A172 (cell line): Measurements from ENCODE around the gene CPM. TPM values are rescaled to one million over a fixed set of nuclear protein-coding genes. Genes with fewer than 3 reads are reported as not detected.

Source experiments
- DNase-seq: peaks from one replicate; pipeline ENCODE4 v3.0.0-alpha.2; 2015; ENCODE audit warnings: low spot score
- total RNA-seq: library from RNA; depleted of rRNA; stranded (reverse); fragments of >200 nt; shearing (Covaris generic); gene quantifications from 2 replicates; pipeline ENCODE4 v1.2.3, GENCODE V29; 2014; rRNA removed

CPM gene
- 0.24 TPM in 1 of 2 replicates, not detected in the other for total RNA-seq

- DNase-seq: no peak
Measured at GRCh38 chr12:68932961-68933893, at the start of gene CPM. TSS of gene CPM (minus strand) at chr12:68933171. CDS start at chr12:68932837, 334 bp downstream.

DNA sequence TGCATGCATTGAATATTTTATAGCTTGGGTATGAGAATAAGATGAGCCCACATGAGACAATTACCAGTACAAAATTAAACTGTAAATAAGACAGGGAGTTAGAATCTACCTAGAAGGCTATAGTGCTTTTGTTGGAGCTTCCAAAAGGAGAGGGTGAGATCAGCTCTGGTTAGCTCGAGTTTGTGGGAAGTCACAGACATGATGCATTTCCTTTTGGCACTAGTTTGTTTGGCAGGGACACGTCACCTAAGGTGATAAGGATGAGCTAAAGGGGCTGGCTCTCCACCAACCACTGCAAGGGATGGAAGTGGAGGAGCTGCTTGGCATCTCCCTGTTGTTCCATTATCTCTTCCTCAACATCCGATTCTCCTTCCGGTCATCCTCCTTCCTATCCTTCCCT lies 48.5 kb upstream of the CPM start:
- peak; percentile 73 for DNase-seq

DNA sequence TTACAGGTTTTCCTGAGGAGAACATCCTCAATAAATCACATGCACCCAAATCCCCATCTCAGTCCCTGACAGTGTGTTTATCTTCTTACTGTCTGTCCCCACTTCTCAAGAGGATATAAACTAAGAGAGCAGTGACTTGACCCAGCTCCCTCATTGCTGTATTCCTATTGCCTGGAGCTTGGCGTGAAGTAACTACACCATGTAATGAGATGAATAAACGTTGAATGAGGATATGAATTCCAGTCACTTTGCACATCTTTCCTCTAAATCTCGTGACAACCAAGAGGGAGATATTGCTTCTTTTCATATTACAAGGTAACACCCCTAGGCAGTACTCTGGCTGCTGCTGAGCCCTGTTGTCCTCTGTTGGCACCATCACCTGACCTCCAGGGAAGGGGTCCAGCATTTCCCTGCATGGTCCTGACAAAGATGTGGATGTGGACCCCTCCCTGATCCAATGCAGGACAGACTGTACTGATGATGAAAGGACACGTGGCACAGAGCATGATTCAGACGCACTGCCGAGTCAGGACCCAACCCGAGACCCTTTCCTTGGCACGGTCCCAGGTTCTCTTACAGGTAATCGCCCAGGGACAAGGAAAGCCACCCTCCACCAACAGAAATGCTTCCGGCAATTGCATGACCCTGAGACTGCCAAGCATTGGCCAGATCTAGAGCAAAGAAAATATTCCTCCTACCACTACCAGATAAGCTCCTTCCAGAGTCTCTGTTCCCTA lies 47.7 kb upstream of the CPM start:
- no peak for DNase-seq

GRCh38 chr12:68978678-68979077 lies 45.7 kb upstream of the CPM start:
- no peak for DNase-seq

DNA sequence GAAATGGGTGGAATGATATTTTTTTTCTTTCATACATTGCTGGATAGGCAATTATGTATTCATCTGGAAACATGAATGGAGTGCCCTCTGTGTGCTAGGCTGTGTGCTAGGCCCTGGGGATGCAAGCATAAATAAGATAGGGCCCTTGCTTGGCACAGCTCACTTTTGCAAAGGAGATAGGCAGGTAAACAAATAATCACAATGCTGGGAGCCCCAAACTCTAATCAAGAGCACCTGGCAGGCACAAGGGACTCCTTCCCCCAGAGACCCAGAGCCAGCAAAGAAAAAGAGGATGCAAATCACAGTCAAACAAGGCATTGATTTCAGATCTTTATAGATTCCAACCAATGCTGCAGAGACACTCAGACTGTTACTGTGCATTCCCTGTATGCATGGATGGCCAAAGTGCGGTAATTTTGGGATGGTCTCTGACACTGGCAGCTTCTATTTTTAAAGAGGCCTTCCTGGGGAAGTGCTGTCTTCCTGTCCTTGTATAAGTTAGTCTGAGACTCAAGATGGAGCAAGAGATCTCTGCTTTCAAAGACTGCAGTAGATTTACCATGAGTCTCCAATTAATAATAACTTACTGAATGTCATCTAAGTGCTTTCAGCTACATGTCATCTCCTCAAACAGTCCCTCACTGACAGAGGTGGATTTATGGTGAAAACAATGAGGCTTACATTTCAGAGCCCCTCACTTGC lies 45.1 kb upstream of the CPM start:
- no peak for DNase-seq

DNA sequence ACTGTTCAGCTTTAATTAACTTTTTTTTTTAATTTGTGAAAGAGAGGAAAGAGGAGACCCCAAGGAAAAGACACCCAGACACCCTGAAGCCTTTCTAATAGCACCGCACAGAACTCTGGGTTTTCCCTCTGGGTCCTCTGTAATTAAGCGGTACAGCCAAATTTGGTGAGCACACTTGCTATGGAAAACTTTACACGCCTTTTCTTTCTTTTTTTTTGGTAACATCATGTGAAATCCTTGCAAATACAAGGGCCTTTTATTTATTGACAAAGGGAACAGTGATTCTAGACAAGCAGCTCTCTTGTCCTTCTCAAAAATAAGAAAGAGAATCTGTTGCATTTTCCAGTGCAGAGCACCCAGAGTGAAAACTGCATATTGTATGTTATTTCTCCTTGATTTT lies 44.4 kb upstream of the CPM start:
- DNase-seq: no peak

- DNase-seq: no peak
Measured at GRCh38 chr12:68976395-68976841, 43.4 kb upstream of the CPM start.

DNA sequence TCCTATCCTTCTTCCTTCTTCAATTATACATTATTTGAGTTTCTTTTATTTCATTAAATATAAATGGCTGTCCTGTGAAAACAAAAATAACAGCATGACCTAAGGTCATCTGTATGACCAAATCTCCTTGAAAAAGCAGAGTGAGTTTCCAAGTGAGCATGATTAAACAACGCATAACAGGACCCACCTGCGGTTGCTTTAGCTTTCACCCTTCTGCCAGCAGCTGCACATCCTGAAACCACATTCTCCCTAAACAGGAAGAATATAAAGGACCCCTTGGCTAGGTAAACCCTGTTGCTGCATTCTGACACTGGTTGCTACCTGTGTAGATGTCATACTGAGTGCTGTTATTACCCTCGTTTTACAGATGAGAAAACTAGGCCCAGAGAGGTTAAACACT lies 42.8 kb upstream of the CPM start:
- DNase-seq: no peak

DNA sequence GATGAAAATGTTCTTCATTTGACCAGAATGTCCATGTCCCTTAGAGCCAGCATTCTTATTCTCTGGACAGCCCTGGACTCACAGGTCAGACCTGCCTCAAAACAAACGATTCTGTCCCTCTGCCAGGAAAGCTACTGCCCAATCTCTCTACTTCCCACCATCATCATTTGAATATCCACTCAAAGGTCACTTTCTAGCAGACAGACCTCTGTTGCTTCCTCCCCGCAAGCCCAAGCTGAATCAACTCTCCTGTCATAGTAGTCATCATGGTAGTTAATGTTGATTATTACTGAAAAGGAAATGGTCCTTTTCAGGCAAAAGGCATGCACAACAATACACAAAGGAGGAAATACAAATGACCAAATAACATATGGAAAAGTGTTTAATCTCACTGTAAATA lies 39.6 kb upstream of the CPM start:
- DNase-seq: no peak

DNA sequence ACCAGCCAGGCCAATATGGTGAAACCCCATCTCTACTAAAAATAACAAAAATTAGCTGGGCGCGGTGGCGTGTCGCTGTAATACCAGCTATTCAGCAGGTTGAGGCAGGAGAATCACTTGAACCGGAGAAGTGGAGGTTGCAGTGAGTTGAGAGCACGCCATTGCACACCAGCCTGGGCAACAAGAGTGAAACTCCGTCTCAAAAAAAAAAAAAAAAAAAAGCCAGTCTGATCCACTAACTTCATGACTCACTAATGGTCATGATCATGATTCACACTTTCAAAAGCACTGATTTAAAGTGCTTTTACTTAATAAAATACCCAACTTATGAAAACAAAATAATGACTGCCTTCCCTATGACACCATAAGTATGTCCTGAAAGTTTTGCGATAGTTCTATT lies 38.4 kb upstream of the CPM start:
- peak; percentile 56 for DNase-seq

DNA sequence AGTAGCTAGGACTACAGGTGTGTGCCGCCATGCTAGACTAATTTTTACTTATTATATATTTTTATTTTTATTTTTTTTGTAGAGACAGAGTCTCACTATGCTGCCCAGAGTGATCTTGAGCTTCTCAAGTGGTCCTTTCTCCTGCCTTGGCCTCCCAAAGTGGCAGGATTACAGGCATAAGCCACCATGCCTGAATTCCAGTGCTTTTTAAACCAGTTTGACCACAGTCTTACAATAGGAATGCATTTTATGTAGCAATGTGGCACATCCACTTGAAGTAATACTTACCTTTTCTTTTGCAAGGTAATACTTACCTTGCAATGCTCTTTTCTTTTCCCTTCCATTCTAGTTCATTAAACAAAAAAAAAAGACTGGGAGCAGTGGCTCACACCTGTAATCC lies 38.0 kb upstream of the CPM start:
- no peak for DNase-seq

GRCh38 chr12:68970306-68970705 lies 37.3 kb upstream of the CPM start:
- no peak for DNase-seq

GRCh38 chr12:68967046-68967445 lies 34.1 kb upstream of the CPM start:
- no peak for DNase-seq

DNA sequence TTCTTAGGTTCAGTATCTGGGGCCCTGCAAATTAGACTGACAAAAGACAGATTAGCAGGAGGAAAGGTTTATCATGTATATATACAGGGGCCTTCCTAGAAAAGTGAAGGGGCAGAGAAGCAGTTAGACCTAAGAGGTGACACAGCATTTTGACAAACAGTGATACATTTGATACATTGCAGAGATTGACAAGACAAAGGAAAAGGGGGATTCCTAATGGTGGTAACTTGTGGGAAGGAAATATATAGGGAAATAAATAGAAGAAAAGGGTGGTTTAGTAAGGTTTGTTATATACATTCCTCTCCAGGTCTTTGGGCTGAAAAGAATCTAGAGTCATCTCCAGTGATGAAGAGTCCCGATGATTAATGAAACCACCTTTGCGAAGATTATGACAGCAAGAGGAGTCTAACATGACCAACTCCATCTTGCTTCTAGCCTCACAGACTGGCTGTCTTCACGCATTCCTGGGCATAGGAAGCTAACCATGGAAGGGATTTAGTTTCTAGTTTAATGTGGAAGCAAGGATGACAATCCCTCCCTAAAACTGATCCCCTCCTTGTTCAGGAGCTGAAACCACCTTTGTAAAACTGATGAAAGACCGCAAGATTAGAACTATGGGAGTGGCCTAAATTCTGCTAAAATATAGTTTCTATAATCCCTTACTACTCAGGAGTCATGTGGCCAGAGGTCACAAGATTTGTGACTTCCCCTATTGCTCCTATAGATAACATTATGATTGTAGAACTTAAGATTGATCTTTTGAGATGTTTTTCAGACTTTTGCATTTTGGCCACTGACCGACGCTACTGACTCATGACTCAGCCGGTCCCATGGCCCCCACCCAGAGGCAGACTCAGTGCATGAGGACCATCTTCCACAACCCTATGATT lies 31.1 kb upstream of the CPM start:
- DNase-seq: no peak

DNA sequence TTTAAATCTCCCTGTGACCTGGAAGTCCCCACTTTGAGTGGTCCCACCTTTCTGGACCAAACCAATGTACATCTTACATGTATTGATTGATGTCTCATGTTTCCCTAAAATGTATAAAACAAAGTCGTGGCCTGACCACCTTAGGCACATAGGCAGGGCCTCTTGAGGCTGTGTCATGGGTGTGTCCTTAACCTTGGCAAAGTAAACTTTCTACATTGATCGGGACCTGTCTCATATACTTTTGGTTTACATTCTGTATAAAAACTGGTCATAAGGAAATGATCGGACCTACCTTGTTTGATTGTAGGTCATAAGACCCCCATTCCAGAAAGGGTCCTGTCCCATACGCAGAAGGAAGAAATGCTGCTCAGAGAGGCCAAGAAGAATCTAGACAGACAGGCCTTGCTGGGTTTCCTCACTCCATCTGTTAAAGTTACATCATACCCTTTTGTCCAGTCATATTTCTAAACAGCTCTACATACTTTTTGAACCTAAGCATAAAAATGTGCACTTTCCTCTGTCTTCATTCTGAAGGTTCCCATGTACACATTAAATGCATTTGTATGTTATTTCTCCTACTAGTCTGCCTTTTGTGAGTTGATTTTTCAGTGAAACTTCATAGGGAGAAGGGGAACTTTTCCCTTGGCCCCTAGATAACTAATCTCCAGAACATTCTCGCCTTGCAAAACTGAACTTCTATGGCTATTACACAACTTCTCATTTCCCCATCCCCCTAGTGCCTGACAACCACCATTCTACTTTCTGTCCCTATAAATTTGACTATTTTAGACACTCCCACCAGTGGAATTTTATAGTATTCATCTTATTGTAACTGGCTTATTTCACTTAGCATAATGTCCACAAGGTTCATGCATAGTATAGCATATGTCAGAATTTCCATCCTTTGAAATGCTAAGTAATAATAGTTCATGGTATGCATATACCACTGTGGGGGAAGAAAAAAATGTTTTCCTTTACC lies 30.2 kb upstream of the CPM start:
- no peak for DNase-seq

DNA sequence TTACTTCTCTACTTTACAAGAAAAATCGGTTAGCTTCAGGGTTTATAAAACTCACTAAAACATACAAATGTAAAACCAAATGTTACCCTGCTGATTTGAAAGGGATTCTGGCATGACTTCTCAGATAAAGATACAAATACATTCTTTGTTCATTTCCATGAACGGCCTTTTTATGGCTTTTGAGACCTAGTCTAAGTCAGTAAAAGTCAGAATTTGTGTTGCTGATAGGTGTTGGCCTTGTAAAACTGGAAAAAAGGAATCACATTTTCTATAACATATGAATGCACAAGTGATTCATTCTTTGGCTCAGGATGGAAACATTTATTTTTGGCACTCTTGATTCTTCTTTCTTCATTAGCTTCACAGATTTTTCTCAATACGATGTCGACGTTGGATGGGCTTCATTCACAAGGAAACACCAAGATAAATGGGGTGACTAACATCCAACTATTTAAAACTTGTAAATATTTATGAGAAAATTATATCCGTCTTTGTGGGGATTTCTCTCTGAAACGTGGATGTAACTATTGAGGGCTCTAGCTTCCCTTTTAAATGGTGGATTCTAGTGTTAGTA lies 27.0 kb upstream of the CPM start:
- no peak for DNase-seq

DNA sequence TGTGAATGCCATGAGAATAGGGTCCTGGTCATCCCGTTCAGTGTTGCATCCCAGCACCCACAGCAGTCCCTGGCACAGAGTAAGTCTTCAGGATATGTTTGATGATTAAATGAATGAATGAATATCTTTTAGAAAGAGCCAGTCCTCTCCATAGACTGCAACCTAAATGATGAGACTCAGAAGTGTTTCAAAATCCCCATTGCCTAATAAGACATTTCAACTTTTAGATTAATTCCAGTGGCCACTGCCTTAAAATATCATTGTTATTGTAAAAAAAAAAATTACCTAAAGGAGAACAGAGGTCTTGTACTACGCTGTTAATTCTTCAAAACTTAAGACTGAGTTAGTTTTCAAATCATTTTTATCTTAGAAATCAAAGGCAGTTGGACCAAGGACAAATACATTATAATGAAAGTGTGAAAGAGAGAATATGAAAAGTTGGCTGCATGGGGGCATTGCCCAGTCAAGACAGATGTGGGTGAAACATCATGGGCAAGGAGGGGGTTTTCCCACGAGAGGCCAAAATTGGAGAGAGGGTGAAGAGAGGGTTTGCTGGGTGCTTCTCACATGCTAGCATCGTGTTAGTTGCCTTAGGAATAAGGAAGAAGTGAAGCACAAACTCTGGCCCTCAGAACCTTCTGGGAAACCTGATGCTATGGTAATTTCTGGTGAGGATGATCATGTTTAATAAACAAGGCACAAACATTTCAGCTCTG lies 26.3 kb upstream of the CPM start:
- no peak for DNase-seq

DNA sequence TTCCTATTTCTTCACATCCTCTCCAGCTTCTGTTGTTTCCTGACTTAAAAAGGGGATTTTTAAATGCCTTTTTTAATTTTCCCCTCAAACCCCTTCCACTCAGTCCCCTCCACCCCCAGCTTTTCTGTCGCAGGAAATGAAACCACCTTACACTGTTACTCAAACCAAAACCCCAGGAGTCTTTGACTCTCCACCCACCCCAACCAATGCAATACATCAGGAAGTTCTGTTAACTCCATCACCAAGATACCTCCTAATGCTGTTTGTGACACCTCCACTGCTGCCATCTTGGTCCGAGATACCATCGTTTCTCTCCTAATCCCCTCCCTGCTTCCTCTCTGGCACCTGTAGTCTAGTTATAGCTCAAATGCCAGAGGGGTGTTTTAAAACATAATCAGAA lies 25.4 kb upstream of the CPM start:
- no peak for DNase-seq

DNA sequence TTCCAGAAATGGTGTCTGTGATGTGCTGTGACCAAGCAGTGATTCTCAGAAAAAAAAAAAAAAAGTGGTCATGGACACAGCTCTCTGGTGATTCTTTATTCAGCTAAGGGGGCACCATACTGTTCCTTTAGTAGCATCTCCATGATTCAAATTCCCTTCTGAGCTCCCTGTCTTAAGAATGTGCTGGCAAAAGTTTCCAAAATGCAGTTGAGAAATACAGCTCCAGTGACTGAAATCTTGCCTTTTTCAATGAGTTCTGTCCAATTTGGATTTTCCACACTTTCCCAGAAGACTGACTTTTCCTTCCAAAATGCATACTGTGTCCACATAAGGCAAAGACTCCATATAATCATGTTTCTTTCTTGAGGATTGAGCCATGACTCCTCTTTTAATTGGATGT lies 24.3 kb upstream of the CPM start:
- DNase-seq: no peak
